ENCODE data around the gene CCDC192. TPM values are rescaled to one million over a fixed set of nuclear protein-coding genes. Genes with fewer than 3 reads are reported as not detected.
"Not testable (repeated sequence)": the region's sequence is repeated elsewhere in the genome, so short reads cannot be mapped to it uniquely, and the experiment has no call there.

CCDC192 gene
- total RNA-seq, 6 experiments from 2014 or later = not detected

DNA sequence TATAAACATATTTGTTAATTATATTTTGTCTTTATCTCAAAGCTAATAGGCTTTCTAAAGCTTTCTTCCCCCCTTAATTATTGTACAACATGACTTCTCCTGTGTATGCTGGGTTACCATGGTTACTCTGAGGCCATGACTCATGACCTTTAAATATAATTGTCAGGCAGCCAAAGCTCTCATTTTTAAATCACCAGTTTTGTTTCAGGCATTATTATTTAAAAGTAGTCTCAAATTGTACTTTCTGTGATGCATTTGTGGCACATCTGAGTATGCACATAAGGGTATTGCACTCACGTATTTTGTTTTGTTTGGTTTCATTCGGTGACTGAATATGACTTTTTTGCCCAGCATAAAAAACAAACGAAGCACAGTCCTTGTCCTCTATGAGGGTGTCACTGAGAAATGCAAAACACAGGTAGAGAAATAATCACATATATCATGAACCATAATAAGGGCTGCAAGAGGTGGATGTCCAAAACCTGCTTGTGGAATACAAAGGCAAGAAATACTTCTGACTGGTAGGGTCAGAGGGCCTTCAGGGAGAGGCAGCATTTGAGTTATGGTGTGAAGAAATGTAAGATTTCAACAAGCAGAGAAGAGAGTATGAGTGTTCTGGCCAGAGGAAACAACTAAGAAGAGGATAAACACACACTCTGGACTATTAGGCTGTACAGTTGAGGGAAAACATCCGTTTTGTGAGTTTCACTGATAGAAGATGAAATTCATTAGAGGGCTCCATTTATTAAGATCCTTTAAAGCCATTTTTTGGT lies 2.1 kb downstream of the CCDC192 start:
- Histone ChIP-seq H3K9me3 (no peaks in the 10 kb centered on the region), H3K36me3 (no peaks in the 10 kb centered on the region), H3K27ac (no peak overlapping the region), H3K4me1 (no peaks in the 10 kb centered on the region), H3K27me3 (no peaks in the 10 kb centered on the region), H3K4me3 (no peak overlapping the region)
- WGBS (ENCODE audit: insufficient coverage, low coverage, low lambda C conversion rate, missing lambda C conversion rate) = 33% methylated on average over 4 of the region's 4 CpGs
- no peak for TF ChIP-seq POLR2A (IDR thresholded peaks at IDR 0.05)
- TF ChIP-seq, protein P1, sequence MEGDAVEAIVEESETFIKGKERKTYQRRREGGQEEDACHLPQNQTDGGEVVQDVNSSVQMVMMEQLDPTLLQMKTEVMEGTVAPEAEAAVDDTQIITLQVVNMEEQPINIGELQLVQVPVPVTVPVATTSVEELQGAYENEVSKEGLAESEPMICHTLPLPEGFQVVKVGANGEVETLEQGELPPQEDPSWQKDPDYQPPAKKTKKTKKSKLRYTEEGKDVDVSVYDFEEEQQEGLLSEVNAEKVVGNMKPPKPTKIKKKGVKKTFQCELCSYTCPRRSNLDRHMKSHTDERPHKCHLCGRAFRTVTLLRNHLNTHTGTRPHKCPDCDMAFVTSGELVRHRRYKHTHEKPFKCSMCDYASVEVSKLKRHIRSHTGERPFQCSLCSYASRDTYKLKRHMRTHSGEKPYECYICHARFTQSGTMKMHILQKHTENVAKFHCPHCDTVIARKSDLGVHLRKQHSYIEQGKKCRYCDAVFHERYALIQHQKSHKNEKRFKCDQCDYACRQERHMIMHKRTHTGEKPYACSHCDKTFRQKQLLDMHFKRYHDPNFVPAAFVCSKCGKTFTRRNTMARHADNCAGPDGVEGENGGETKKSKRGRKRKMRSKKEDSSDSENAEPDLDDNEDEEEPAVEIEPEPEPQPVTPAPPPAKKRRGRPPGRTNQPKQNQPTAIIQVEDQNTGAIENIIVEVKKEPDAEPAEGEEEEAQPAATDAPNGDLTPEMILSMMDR (IDR thresholded peaks at IDR 0.05) = no peak
- intact Hi-C loops (cut with DNase I) = no loop called here
- no peak for ATAC-seq
- no peak for DNase-seq

DNA sequence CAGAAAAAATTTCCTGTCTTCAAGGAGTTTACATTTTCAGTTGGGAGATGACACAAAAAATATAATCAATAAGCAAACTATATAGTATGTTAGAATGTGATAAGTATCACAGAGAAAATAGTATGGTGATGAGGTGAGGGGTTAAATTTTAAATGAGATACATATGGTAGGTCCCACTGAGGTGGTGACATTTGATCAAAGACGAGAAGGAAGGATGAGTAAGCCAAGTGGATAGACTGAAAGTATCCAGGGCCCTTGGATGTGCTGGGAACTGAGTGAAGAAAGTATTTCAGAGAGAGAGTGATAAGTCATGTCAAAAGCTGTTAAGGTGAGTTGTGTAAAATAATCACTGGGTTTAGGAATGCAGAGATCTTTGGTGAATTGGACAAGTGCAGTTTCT lies 3.5 kb downstream of the CCDC192 start:
- WGBS (ENCODE audit: insufficient coverage, low coverage, low lambda C conversion rate, missing lambda C conversion rate) = 35% methylated on average over 1 of the region's 1 CpG
- no peaks in the 10 kb centered on the region for H3K36me3 ChIP-seq
- H3K4me1 ChIP-seq = no peaks in the 10 kb centered on the region
- H3K4me3 ChIP-seq = no peak overlapping the region
- DNase-seq (no peak), ATAC-seq (no peak)
- no peaks in the 10 kb centered on the region for H3K9me3 ChIP-seq
- intact Hi-C loops (cut with DNase I) = no loop called here
- H3K27me3 ChIP-seq = no peaks in the 10 kb centered on the region
- no peak overlapping the region for H3K27ac ChIP-seq
- TF ChIP-seq, protein P1 (IDR thresholded peaks at IDR 0.05) = no peak
- no peak for TF ChIP-seq POLR2A (IDR thresholded peaks at IDR 0.05)

DNA sequence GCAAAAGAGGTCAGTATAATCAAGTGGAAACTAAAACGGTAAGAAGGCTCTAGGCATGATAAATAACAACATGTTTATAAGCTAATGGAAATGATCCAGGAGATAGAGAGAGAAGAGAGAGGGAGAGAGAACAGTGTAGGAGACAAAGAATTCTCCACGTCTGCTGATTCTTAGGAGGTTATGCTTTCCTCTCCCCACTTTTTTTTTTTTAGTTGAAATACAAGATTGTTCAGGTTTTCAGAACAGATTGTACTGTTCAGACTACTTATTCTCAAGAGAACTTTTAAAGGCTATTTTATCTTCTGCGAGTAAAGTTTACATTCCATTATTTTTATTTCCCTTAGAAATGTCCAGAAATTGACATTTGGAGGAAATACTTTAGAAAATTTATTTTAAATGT lies 4.0 kb downstream of the CCDC192 start:
- intact Hi-C loops (cut with DNase I) = no loop called here
- Histone ChIP-seq H3K27ac (no peak overlapping the region), H3K9me3 (no peaks in the 10 kb centered on the region), H3K27me3 (no peaks in the 10 kb centered on the region), H3K4me1 (no peaks in the 10 kb centered on the region), H3K4me3 (no peak overlapping the region), H3K36me3 (no peaks in the 10 kb centered on the region)
- ATAC-seq = no peak
- TF ChIP-seq, protein P1 (IDR thresholded peaks at IDR 0.05) = no peak
- TF ChIP-seq POLR2A (IDR thresholded peaks at IDR 0.05) = no peak
- DNase-seq = no peak
- WGBS (ENCODE audit: insufficient coverage, low coverage, low lambda C conversion rate, missing lambda C conversion rate) = 56% methylated on average over 3 of the region's 3 CpGs

DNA sequence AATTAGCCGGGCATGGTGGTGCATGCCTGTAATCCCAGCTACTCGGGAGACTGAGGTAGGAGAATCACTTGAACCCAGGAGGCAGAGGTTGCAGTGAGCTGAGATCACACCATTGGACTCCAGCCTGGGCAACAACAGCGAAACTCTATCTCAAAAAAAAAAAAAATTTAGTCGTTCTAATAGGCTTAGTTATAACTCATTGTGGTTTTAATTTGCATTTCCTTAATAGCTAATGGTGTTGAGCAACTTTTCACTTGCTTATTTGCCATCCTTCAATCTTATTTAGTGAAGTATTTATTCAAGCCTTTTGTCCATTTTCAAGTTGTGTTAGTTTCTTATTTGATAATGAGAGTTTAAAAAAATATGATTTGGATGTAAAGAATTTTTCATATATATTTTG lies 9.9 kb downstream of the CCDC192 start:
- H3K27me3 ChIP-seq; H3K27ac ChIP-seq; H3K9me3 ChIP-seq; DNase-seq; intact Hi-C loops (cut with DNase I); H3K4me3 ChIP-seq; ATAC-seq; H3K36me3 ChIP-seq; H3K4me1 ChIP-seq: not testable (repeated sequence)
- WGBS (ENCODE audit: insufficient coverage, low coverage, low lambda C conversion rate, missing lambda C conversion rate) = 41% methylated on average over 4 of the region's 4 CpGs

DNA sequence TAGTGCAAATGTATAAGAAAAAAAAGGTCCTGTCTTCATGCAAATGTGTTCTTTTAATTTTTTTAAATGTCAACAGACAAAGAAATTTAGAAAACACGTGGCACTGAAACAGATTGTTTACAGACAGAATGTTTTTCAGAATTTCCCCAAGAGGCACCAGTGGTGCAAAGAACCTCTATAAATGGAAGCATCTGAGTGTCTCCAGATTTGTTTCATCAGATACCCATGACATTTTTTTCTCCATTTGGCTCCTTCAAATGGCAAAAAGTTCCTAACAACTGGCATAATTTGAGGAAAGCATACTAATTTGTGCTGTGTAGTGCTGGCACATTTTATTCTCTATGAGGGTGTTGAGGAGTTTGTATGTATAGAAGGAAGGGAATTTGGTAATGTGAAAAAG lies 15.0 kb downstream of the CCDC192 start:
- intact Hi-C loops (cut with DNase I) = no loop called here
- TF ChIP-seq, protein P1 (IDR thresholded peaks at IDR 0.05) = no peak
- TF ChIP-seq POLR2A (IDR thresholded peaks at IDR 0.05) = no peak

More for the DNA sequence above, 15.0 kb downstream of the CCDC192 start:
- H3K4me1 ChIP-seq = no peaks in the 10 kb centered on the region
- no peak for ATAC-seq
- H3K27me3 ChIP-seq = no peaks in the 10 kb centered on the region
- H3K36me3 ChIP-seq = no peaks in the 10 kb centered on the region
- no peak overlapping the region for H3K4me3 ChIP-seq
- 44% methylated on average over 1 of the region's 1 CpG for WGBS (ENCODE audit: insufficient coverage, low coverage, low lambda C conversion rate, missing lambda C conversion rate)
- H3K9me3 ChIP-seq = peaks cover 0 to 1% (median 0%) of the 10 kb centered on the region in 4 donors
- no peak overlapping the region for H3K27ac ChIP-seq
- no peak for DNase-seq
